ENCODE data around the gene CRB1. TPM values are rescaled to one million over a fixed set of nuclear protein-coding genes. Genes with fewer than 3 reads are reported as not detected.

CRB1 gene
- total RNA-seq, 4 donors from 2014 or later = 0.44 to 2.5 (median 1.0) TPM

DNA sequence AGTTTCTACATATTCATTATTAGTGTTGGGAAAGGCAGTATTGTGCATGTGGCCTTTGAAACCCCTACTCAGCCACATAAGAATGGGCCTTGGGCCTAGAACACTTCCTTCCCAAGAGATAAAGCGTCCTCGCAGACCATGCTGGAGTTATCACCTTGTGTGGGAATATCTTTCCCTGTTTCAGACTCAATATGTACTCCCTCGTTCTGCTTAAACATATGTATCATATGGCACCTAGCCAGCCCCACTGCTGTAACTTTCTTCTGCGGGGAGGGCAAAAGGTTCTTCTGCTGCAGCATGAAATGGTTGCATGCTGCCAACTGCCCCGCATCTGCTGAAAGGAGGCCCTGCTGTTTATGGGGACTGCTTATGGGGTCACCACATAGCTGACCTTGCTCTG is 92.0 kb downstream of the CRB1 start:
- ATAC-seq = no peak
- in situ Hi-C loops (cut with MboI; ENCODE audit: low sequenced_read_pairs in 4 of 4) = loop anchor here in 1 of 4 donors (25.0 kb wide), 1 partner anchor 173 kb away; no protein-coding TSS in a partner anchor

DNA sequence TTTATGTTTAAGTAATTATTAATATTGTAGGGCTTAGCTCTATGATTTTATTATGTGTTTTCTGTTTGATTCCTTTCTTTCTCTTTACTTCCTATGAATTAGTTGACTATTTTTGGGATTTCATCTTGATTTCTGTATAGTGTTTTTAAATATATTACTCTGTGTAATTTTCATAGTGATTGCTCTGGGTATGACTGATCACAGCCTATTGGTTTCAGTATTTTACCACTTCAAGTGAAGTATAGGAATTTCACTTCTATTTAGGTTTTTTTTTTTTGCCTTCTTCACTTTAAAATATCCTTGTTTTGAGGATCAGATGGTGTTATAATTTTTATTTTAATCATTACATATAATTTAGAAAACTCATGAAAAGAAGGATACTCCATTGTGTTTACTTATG is 94.8 kb downstream of the CRB1 start:
- Histone ChIP-seq H3K36me3 (no peaks in the 10 kb centered on the region), H3K27me3 (no peaks in the 10 kb centered on the region), H3K4me3 (no peak overlapping the region), H3K4me1 (no peaks in the 10 kb centered on the region), H3K27ac (no peak overlapping the region), H3K9me3 (no peaks in the 10 kb centered on the region)
- DNase-seq (no peak), ATAC-seq (no peak)
- TF ChIP-seq POLR2A (IDR thresholded peaks at IDR 0.05) = no peak
- TF ChIP-seq, protein P1, sequence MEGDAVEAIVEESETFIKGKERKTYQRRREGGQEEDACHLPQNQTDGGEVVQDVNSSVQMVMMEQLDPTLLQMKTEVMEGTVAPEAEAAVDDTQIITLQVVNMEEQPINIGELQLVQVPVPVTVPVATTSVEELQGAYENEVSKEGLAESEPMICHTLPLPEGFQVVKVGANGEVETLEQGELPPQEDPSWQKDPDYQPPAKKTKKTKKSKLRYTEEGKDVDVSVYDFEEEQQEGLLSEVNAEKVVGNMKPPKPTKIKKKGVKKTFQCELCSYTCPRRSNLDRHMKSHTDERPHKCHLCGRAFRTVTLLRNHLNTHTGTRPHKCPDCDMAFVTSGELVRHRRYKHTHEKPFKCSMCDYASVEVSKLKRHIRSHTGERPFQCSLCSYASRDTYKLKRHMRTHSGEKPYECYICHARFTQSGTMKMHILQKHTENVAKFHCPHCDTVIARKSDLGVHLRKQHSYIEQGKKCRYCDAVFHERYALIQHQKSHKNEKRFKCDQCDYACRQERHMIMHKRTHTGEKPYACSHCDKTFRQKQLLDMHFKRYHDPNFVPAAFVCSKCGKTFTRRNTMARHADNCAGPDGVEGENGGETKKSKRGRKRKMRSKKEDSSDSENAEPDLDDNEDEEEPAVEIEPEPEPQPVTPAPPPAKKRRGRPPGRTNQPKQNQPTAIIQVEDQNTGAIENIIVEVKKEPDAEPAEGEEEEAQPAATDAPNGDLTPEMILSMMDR (IDR thresholded peaks at IDR 0.05 in 4 of 5, conservative IDR thresholded peaks at IDR 0.05 in 1 of 5) = no peak
- intact Hi-C loops (cut with DNase I; ENCODE audit: low total_unique reads) (no loop called here), in situ Hi-C loops (cut with MboI; ENCODE audit: low sequenced_read_pairs in 4 of 4) (loop anchor here in 1 of 4 donors (25.0 kb wide), 1 partner anchor 176 kb away; no protein-coding TSS in a partner anchor)

More for the DNA sequence above, 92.0 kb downstream of the CRB1 start:
- no peak overlapping the region for H3K4me3 ChIP-seq
- no peak overlapping the region for H3K27ac ChIP-seq
- intact Hi-C loops (cut with DNase I; ENCODE audit: low total_unique reads) = no loop called here
- H3K4me1 ChIP-seq = no peaks in the 10 kb centered on the region
- no peaks in the 10 kb centered on the region for H3K9me3 ChIP-seq
- H3K36me3 ChIP-seq = no peaks in the 10 kb centered on the region
- H3K27me3 ChIP-seq = no peaks in the 10 kb centered on the region
- no peak for DNase-seq
- TF ChIP-seq, protein P1 (IDR thresholded peaks at IDR 0.05 in 4 of 5, conservative IDR thresholded peaks at IDR 0.05 in 1 of 5) = no peak
- no peak for TF ChIP-seq POLR2A (IDR thresholded peaks at IDR 0.05)

DNA sequence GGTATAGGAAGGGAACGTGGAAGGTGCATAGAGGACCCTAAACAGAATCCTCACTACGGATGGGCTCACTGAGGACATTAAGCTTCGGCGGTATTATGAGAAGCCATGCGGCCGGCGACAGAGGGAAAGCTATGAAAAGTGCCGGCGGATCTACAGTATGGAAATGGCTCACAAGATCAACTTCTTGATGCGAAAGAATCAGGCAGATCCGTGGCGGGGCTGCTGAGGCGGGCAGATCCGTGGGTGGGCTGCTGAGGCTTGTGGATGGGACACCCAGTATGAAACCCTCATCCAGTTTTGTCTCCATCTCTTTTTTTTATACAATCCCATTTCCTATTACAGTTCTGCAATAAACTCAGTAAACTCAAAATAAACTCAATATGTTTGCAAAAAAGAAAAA is 95.8 kb downstream of the CRB1 start:
- intact Hi-C loops (cut with DNase I; ENCODE audit: low total_unique reads) = no loop called here
- ATAC-seq (no peak), DNase-seq (no peak)
- no peak overlapping the region for H3K27ac ChIP-seq
- no peaks in the 10 kb centered on the region for H3K9me3 ChIP-seq
- H3K4me1 ChIP-seq = no peaks in the 10 kb centered on the region
- no peaks in the 10 kb centered on the region for H3K27me3 ChIP-seq
- TF ChIP-seq, protein P1 (IDR thresholded peaks at IDR 0.05 in 4 of 5, conservative IDR thresholded peaks at IDR 0.05 in 1 of 5) = no peak
- H3K36me3 ChIP-seq = no peaks in the 10 kb centered on the region
- in situ Hi-C loops (cut with MboI; ENCODE audit: low sequenced_read_pairs in 4 of 4) = loop anchor here in 1 of 4 donors (25.0 kb wide), 1 partner anchor 177 kb away; no protein-coding TSS in a partner anchor
- H3K4me3 ChIP-seq = no peak overlapping the region

DNA sequence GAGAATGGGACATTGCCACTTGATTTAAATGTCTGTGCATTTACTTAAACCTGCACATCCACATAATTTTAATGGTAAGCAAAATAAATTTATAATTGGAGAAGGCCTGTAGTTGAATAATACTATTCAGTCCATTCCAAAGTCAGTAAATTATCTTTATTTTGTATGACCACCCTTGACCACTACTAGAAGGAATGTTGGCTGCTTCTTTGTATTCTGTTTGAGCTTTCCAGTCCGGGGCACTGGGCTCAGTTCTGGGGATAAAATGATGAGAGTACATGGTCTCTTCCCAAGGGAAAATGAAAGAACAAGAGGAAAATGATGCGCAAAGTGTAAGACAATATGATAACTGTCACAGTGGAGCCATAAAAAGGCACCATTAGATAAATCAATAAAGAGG is 98.9 kb downstream of the CRB1 start:
- in situ Hi-C loops (cut with MboI; ENCODE audit: low sequenced_read_pairs in 4 of 4) = loop anchor here in 1 of 4 donors (25.0 kb wide), 1 partner anchor 180 kb away; no protein-coding TSS in a partner anchor
- ATAC-seq = no peak

More for the DNA sequence above, 98.9 kb downstream of the CRB1 start:
- no peak for DNase-seq
- intact Hi-C loops (cut with DNase I; ENCODE audit: low total_unique reads) = no loop called here
- TF ChIP-seq POLR2A (IDR thresholded peaks at IDR 0.05) = no peak
- TF ChIP-seq, protein P1 (IDR thresholded peaks at IDR 0.05 in 4 of 5, conservative IDR thresholded peaks at IDR 0.05 in 1 of 5) = no peak
- no peaks in the 10 kb centered on the region for H3K27me3 ChIP-seq
- H3K27ac ChIP-seq = no peak overlapping the region
- no peaks in the 10 kb centered on the region for H3K36me3 ChIP-seq
- no peaks in the 10 kb centered on the region for H3K9me3 ChIP-seq
- H3K4me3 ChIP-seq = no peak overlapping the region
- H3K4me1 ChIP-seq = no peaks in the 10 kb centered on the region
